Upper lobe of left lung (tissue), 6 donors: Measurements from ENCODE around the gene SMURF2. TPM values are rescaled to one million over a fixed set of nuclear protein-coding genes. Genes with fewer than 3 reads are reported as not detected.

Experiments used
- ATAC-seq, 2 donors: fragments of 200-7000 bp; cut with Tn5 transposase; one replicate each; pipeline ENCODE4 v1.9.1; 2022; ENCODE audit warnings: mild to moderate bottlenecking in 2 of 2, moderate library complexity in 2 of 2; ENCODE audit not compliant: low FRiP score in 2 of 2
- DNase-seq, 2 donors: peaks; one replicate each; pipeline ENCODE4 v3.0.0-alpha.2; 2019 to 2020
- H3K27ac ChIP-seq, 4 donors: fragments of 200-600 bp; sonication (generic); one replicate each; pipeline ENCODE4 v1.5.1; 2016 to 2019
- H3K27me3 ChIP-seq, 4 donors: fragments of 200-600 bp; sonication (generic); one replicate each; pipeline ENCODE4 v1.5.1; 2017 to 2019
- H3K36me3 ChIP-seq, 4 donors: fragments of 200-600 bp; sonication (generic); one replicate each; pipeline ENCODE4 v1.5.1; 2016 to 2019
- H3K4me1 ChIP-seq, 4 donors: fragments of 200-600 bp; sonication (generic); one replicate each; pipeline ENCODE4 v1.5.1; 2018 to 2019
- H3K4me3 ChIP-seq, 4 donors: fragments of 200-600 bp; sonication (generic); one replicate each; pipeline ENCODE4 v1.5.1; 2017 to 2019; ENCODE audit warnings: mild to moderate bottlenecking in 2 of 4, moderate library complexity in 1 of 4
- H3K9me3 ChIP-seq, 4 donors: fragments of 200-600 bp; sonication (generic); one replicate each; pipeline ENCODE4 v1.5.1; 2018 to 2019
- CTCF ChIP-seq, 6 experiments: fragments of 450-650 bp in 4 of 6; fragments of 200-600 bp in 2 of 6; sonication (generic) in 2 of 6; IDR thresholded peaks; one replicate each; pipeline ENCODE4 v1.5.1; 2016 to 2019; ENCODE audit warnings: antibody characterized with exemption in 6 of 6
- EP300 ChIP-seq, 4 donors: sonication (generic); formaldehyde crosslinking; IDR thresholded peaks; one replicate each; pipeline ENCODE4 v1.5.1; 2017; ENCODE audit warnings: antibody characterized with exemption in 4 of 4, control low read depth in 2 of 4
- POLR2A ChIP-seq, 4 donors: fragments of 450-650 bp; IDR thresholded peaks; one replicate each; pipeline ENCODE4 v1.5.1; 2016 to 2017; ENCODE audit warnings: antibody characterized with exemption in 4 of 4, mild to moderate bottlenecking in 2 of 4
- POLR2AphosphoS5 ChIP-seq, 2 donors: sonication (generic); formaldehyde crosslinking; IDR thresholded peaks; one replicate each; pipeline ENCODE4 v1.5.1; 2017; ENCODE audit warnings: antibody characterized with exemption in 2 of 2
- WGBS, 2 donors: methylation state at CpG; one replicate each; pipeline ENCODE4 v1.1.5; 2017 to 2018; 5-methylcytosine and 5-hydroxymethylcytosine counted together
- total RNA-seq, 6 donors: library from RNA; depleted of rRNA in 4 of 6; stranded (reverse); fragments of >200 nt in 4 of 6; gene quantifications; one replicate each; pipeline versions ENCODE4 v1.1.0 to v1.2.1, GENCODE V29; 2016 to 2021
- donor health status: DM: no; HTN: no; CAD: no; lungs with moderate emphysema.
- donor health status: DM: no; HTN: yes; CAD: no; lungs with severe emphysema.

SMURF2 gene
- total RNA-seq, 6 donors from 2014 or later: 24.1 to 58.2 (median 34.9) TPM

DNA sequence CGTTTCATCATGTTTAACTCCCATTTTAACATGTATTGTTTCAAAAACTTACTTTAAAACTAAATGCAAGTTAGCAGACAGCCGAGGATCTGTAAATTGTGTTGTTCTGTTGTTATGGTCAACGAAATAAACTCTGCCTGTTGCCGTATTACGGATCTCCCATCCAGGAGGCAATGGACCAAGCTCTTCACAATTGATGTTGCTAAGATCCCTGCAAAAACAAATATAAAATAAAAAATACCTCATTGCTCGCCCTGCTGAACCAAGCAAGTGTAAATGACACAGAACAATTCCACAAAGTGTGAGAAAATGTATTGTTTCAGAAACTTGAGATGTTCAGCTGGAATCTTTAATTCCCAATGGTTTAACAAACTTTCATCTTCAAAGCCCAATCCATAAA lies 90.4 kb downstream of the SMURF2 start:
- H3K4me1 ChIP-seq: peaks cover 3 to 12% (median 7%) of the 10 kb centered on the region in 4 donors
- no peak overlapping the region for H3K4me3 ChIP-seq
- WGBS, 2 donors: 87 to 90% methylated on average over 6 of the region's 6 CpGs
- ATAC-seq: peak in 1 of 2 donors; percentile 38
- no peaks in the 10 kb centered on the region for H3K27me3 ChIP-seq
- DNase-seq: no peak
- TF ChIP-seq CTCF (IDR thresholded peaks at IDR 0.05) (no peak), POLR2AphosphoS5 (IDR thresholded peaks at IDR 0.05) (no peak), POLR2A (IDR thresholded peaks at IDR 0.05) (no peak), EP300 (IDR thresholded peaks at IDR 0.05) (no peak)
- H3K36me3 ChIP-seq: peaks cover 9 to 54% (median 32%) of the 10 kb centered on the region in 4 donors
- H3K27ac ChIP-seq: peak overlapping the region in 1 of 4 donors; percentile 40
- H3K9me3 ChIP-seq: no peaks in the 10 kb centered on the region

GRCh38 chr17:64565563-64565962 lies 96.5 kb downstream of the SMURF2 start:
- peak overlapping the region in 1 of 4 donors; percentile 0 for H3K27ac ChIP-seq
- TF ChIP-seq POLR2AphosphoS5 (IDR thresholded peaks at IDR 0.05) (no peak), CTCF (IDR thresholded peaks at IDR 0.05) (no peak), POLR2A (IDR thresholded peaks at IDR 0.05) (no peak), EP300 (IDR thresholded peaks at IDR 0.05) (no peak)
- DNase-seq (no peak), ATAC-seq (peak in 1 of 2 donors; percentile 36)
- H3K36me3 ChIP-seq: peaks cover 7 to 54% (median 30%) of the 10 kb centered on the region in 4 donors
- H3K9me3 ChIP-seq: no peaks in the 10 kb centered on the region
- H3K27me3 ChIP-seq: no peaks in the 10 kb centered on the region
- H3K4me3 ChIP-seq: no peak overlapping the region
- peaks cover 0 to 9% (median 7%) of the 10 kb centered on the region in 4 donors for H3K4me1 ChIP-seq

GRCh38 chr17:64564098-64564497 lies 98.0 kb downstream of the SMURF2 start:
- peaks cover 10 to 56% (median 32%) of the 10 kb centered on the region in 4 donors for H3K36me3 ChIP-seq

GRCh38 chr17:64555281-64555680 lies 106.8 kb downstream of the SMURF2 start:
- 76 to 83% methylated on average over 4 of the region's 4 CpGs for WGBS, 2 donors
- no peaks in the 10 kb centered on the region for H3K27me3 ChIP-seq
- TF ChIP-seq EP300 (IDR thresholded peaks at IDR 0.05) (no peak), CTCF (IDR thresholded peaks at IDR 0.05) (no peak), POLR2A (IDR thresholded peaks at IDR 0.05) (no peak), POLR2AphosphoS5 (IDR thresholded peaks at IDR 0.05) (no peak)
- H3K4me1 ChIP-seq: no peaks in the 10 kb centered on the region
- ATAC-seq: no peak
- no peak for DNase-seq
- no peaks in the 10 kb centered on the region for H3K9me3 ChIP-seq
- H3K4me3 ChIP-seq: no peak overlapping the region
- no peak overlapping the region for H3K27ac ChIP-seq
- H3K36me3 ChIP-seq: peaks cover 19 to 95% (median 35%) of the 10 kb centered on the region in 4 donors

More at GRCh38 chr17:64564098-64564497, 98.0 kb downstream of the SMURF2 start:
- peaks cover 0 to 9% (median 7%) of the 10 kb centered on the region in 4 donors for H3K4me1 ChIP-seq
- no peak for DNase-seq
- TF ChIP-seq EP300 (IDR thresholded peaks at IDR 0.05): no peak
- TF ChIP-seq POLR2A (IDR thresholded peaks at IDR 0.05): no peak
- no peak for TF ChIP-seq POLR2AphosphoS5 (IDR thresholded peaks at IDR 0.05)
- TF ChIP-seq CTCF (IDR thresholded peaks at IDR 0.05): no peak
- WGBS, 2 donors: 83 to 95% methylated on average over 1 of the region's 1 CpG
- ATAC-seq: no peak
- no peak overlapping the region for H3K27ac ChIP-seq
- no peaks in the 10 kb centered on the region for H3K27me3 ChIP-seq
- no peak overlapping the region for H3K4me3 ChIP-seq
- H3K9me3 ChIP-seq: no peaks in the 10 kb centered on the region

DNA sequence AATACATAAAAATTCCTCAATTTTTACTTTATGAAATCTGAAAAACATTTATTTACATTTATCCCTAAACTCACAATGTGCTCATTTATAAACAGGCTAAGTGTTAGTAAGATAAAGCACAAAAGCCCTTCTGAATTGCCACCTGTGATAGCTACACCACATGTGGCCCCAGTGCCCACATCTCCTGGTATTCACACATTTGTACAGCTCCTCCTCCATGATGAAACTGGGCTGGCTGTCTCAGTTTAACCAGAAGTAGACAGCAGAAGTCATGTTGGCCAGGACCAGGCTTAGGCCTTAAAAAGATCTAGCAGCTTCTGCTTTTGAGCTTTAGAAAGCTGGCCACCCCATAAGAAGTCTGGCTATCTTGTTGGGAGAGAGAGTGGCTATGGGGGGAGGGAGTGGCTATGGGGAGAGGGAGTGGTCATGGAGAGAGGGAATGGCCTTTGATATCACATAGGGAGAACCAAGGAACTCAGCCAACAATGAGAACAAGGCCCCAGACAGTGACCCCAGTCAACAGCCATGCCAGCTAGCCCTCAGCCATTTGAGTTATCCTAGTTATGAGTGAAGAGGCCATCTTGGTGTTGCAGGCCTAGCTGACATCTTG lies 108.0 kb downstream of the SMURF2 start:
- H3K9me3 ChIP-seq: no peaks in the 10 kb centered on the region
- no peaks in the 10 kb centered on the region for H3K27me3 ChIP-seq
- peaks cover 20 to 95% (median 40%) of the 10 kb centered on the region in 4 donors for H3K36me3 ChIP-seq
- DNase-seq (no peak), ATAC-seq (peak in 1 of 2 donors; percentile 12)
- no peak overlapping the region for H3K27ac ChIP-seq
- TF ChIP-seq POLR2AphosphoS5 (IDR thresholded peaks at IDR 0.05) (no peak), POLR2A (IDR thresholded peaks at IDR 0.05) (no peak), CTCF (IDR thresholded peaks at IDR 0.05) (no peak), EP300 (IDR thresholded peaks at IDR 0.05) (no peak)
- H3K4me3 ChIP-seq: no peak overlapping the region
- H3K4me1 ChIP-seq: no peaks in the 10 kb centered on the region
